Gastrocnemius medialis (tissue), 4 donors: ENCODE results near the gene HGFAC. TPM values are rescaled to one million over a fixed set of nuclear protein-coding genes. Genes with fewer than 3 reads are reported as not detected.

Source experiments
- ATAC-seq, 2 donors: fragments of 150-250 bp; one replicate each; pipeline ENCODE4 v1.9.1; 2016
- DNase-seq, 2 donors: peaks; one replicate each; pipeline ENCODE4 v3.0.0-alpha.2; 2019
- H3K27ac ChIP-seq, 4 donors: fragments of 200-600 bp; sonication (generic); 1 replicate in 1 of 4; 2 replicates in 3 of 4; pipeline ENCODE4 v1.5.1; 2016 to 2018; ENCODE audit warnings: mild to moderate bottlenecking in 2 of 4, moderate library complexity in 1 of 4
- H3K27me3 ChIP-seq, 3 donors: fragments of 200-600 bp; sonication (generic) in 2 of 3; 1 replicate in 1 of 3; 2 replicates in 2 of 3; pipeline versions ENCODE4 v1.5.1 to v1.6.0; 2016 to 2019; ENCODE audit warnings: mild to moderate bottlenecking in 1 of 3, moderate library complexity in 1 of 3
- H3K36me3 ChIP-seq, 2 donors: fragments of 200-600 bp; sonication (generic) in 1 of 2; one replicate each; pipeline ENCODE4 v1.5.1; 2017 to 2018
- H3K4me1 ChIP-seq, 2 donors: fragments of 200-600 bp; sonication (generic) in 1 of 2; one replicate each; pipeline ENCODE4 v1.5.1; 2016 to 2017; ENCODE audit warnings: mild to moderate bottlenecking in 2 of 2
- H3K4me3 ChIP-seq, 4 donors: fragments of 200-600 bp; sonication (generic) in 3 of 4; 1 replicate in 1 of 4; 2 replicates in 3 of 4; pipeline ENCODE4 v1.5.1; 2016 to 2019; ENCODE audit warnings: mild to moderate bottlenecking in 2 of 4
- H3K9me3 ChIP-seq, 3 donors: fragments of 200-600 bp; sonication (generic) in 2 of 3; 1 replicate in 1 of 3; 2 replicates in 2 of 3; pipeline ENCODE4 v1.5.1; 2016 to 2019
- CTCF ChIP-seq, 5 experiments: fragments of 450-650 bp in 3 of 5; fragments of 200-600 bp in 2 of 5; sonication (generic) in 2 of 5; IDR thresholded peaks in 4 of 5; conservative IDR thresholded peaks in 1 of 5; 1 replicate in 4 of 5; 2 replicates in 1 of 5; pipeline ENCODE4 v1.5.1; 2016 to 2019; ENCODE audit warnings: antibody characterized with exemption in 5 of 5, mild to moderate bottlenecking in 3 of 5, moderate library complexity in 3 of 5
- POLR2A ChIP-seq, 2 donors: fragments of 450-650 bp; IDR thresholded peaks; one replicate each; pipeline ENCODE4 v1.6.1; 2017; ENCODE audit warnings: antibody characterized with exemption in 2 of 2, mild to moderate bottlenecking in 2 of 2, moderate library complexity in 2 of 2
- in situ Hi-C, 4 donors: fragments of 200-750 bp; cut with MboI; loops; one replicate each; pipeline versions ENCODE4 v1.15.0 to v1.8.0; 2017; ENCODE audit warnings: low sequenced_read_pairs in 4 of 4
- intact Hi-C: fragments of 100-400 bp; cut with DNase I; formaldehyde crosslinking; loops from one replicate; pipeline ENCODE4 v1.15.1; 2023; ENCODE audit warnings: low total_unique reads
- total RNA-seq, 4 donors: library from RNA; depleted of rRNA; stranded (reverse); fragments of >200 nt; gene quantifications; one replicate each; pipeline versions ENCODE4 v1.1.0 to v1.2.3, GENCODE V29; 2016

Gene HGFAC
- total RNA-seq, 4 donors from 2014 or later = 0.20 to 0.68 (median 0.59) TPM

GRCh38 chr4:3468804-3469203 lies 27.0 kb downstream of the HGFAC start:
- no peaks in the 10 kb centered on the region for H3K9me3 ChIP-seq
- H3K36me3 ChIP-seq = no peaks in the 10 kb centered on the region
- no peak for TF ChIP-seq POLR2A (IDR thresholded peaks at IDR 0.05)
- H3K4me1 ChIP-seq = peaks cover 17 to 66% of the 10 kb centered on the region in 2 donors
- ATAC-seq = no peak
- in situ Hi-C loops = loop anchor here in 1 of 4 donors (25.0 kb wide), 1 partner anchor 257 kb away; no protein-coding TSS in a partner anchor
- DNase-seq = no peak
- H3K4me3 ChIP-seq = no peak overlapping the region
- no peaks in the 10 kb centered on the region for H3K27me3 ChIP-seq
- H3K27ac ChIP-seq = peak overlapping the region in 2 of 4 donors; percentile 66 to 98
- intact Hi-C loops = no loop called here

GRCh38 chr4:3469386-3470243 lies 27.8 kb downstream of the HGFAC start:
- ATAC-seq = no peak
- peak overlapping the region; percentile 41 to 98 (median 56) for H3K27ac ChIP-seq
- H3K4me1 ChIP-seq = peaks cover 17 to 61% of the 10 kb centered on the region in 2 donors
- H3K4me3 ChIP-seq = no peak overlapping the region
- intact Hi-C loops = no loop called here
- in situ Hi-C loops = loop anchor here in 1 of 4 donors (25.0 kb wide), 1 partner anchor 257 kb away; no protein-coding TSS in a partner anchor
- no peaks in the 10 kb centered on the region for H3K9me3 ChIP-seq
- H3K36me3 ChIP-seq = no peaks in the 10 kb centered on the region
- H3K27me3 ChIP-seq = no peaks in the 10 kb centered on the region
- peak in 1 of 2 donors; percentile 51 for DNase-seq
- TF ChIP-seq POLR2A (IDR thresholded peaks at IDR 0.05) (no peak), CTCF (IDR thresholded peaks at IDR 0.05 in 4 of 5, conservative IDR thresholded peaks at IDR 0.05 in 1 of 5) (no peak)

- intact Hi-C loops = no loop called here
- no peaks in the 10 kb centered on the region for H3K9me3 ChIP-seq
- no peaks in the 10 kb centered on the region for H3K27me3 ChIP-seq
- no peak for TF ChIP-seq CTCF (IDR thresholded peaks at IDR 0.05 in 4 of 5, conservative IDR thresholded peaks at IDR 0.05 in 1 of 5)
- no peaks in the 10 kb centered on the region for H3K36me3 ChIP-seq
- no peak for ATAC-seq
- no peak overlapping the region for H3K4me3 ChIP-seq
- peak in 1 of 2 donors; percentile 14 for DNase-seq
- peak overlapping the region; percentile 22 to 98 (median 54) for H3K27ac ChIP-seq
- peaks cover 17 to 52% of the 10 kb centered on the region in 2 donors for H3K4me1 ChIP-seq
- in situ Hi-C loops = loop anchor here in 1 of 4 donors (25.0 kb wide), 1 partner anchor 258 kb away; no protein-coding TSS in a partner anchor
Measured at GRCh38 chr4:3470244-3471097, 28.7 kb downstream of the HGFAC start.

GRCh38 chr4:3471098-3471760 lies 29.5 kb downstream of the HGFAC start:
- no peak overlapping the region for H3K4me3 ChIP-seq
- TF ChIP-seq CTCF (IDR thresholded peaks at IDR 0.05 in 4 of 5, conservative IDR thresholded peaks at IDR 0.05 in 1 of 5) (no peak), POLR2A (IDR thresholded peaks at IDR 0.05) (no peak)
- no peak for DNase-seq
- in situ Hi-C loops (loop anchor here in 1 of 4 donors (25.0 kb wide), 1 partner anchor 259 kb away; no protein-coding TSS in a partner anchor), intact Hi-C loops (no loop called here)
- no peaks in the 10 kb centered on the region for H3K9me3 ChIP-seq
- no peak for ATAC-seq
- no peaks in the 10 kb centered on the region for H3K36me3 ChIP-seq
- H3K27me3 ChIP-seq = no peaks in the 10 kb centered on the region
- H3K27ac ChIP-seq = peak overlapping the region in 3 of 4 donors; percentile 41 to 98 (median 66)
- H3K4me1 ChIP-seq = peaks cover 10 to 45% of the 10 kb centered on the region in 2 donors
